ENCODE data around the gene SELENOV.

SELENOV gene

DNA sequence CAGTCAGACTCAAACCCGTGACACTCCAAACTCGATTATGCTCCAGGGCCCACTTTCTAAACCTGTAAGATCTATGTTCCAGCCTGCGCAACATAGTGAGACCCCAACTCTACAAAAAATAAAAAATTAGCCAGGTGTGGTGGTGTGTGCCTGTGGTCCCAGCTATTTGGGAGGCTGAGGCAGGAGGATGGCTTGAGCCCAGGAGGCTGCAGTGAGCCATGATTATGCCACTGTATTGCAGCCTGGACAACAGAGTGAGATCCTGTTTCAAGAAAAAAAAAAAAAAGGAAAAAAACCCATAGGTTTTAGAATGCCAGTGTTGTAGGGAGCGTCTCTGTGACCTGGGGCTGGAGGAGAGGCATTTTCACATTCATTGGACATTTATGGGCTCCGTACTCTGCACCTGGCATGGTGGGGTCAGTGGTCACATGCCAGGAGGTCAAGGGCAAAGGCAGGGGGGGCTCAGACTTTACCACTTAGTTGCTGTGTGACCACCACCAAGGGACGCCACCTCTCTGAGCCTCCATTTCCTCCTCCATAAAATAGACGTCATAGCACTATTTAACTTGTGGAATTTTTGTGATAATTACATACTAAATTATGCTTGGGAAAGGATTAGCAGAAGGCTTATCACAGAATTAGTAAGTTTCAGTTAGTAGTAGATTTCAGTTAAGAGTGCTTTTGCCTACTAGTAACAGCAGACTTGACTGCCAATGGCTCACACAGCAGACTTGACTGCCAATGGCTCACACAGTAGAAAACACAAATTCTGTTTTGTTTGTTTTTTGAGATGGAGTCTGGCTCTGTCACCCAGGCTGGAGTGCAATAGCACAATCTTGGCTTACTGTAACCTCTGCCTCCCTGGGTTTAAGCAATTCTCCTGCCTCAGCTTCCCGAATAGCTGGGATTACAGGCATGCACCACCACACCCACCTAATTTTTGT lies 5.9 kb downstream of the SELENOV start:
- Histone ChIP-seq H3K23ac (ENCODE audit: low read length) (no peak overlapping the region), H2BK5ac (ENCODE audit: low read depth, low read length, poor library complexity) (peak overlapping the region; percentile 33), H3K4ac (ENCODE audit: low read depth, low read length) (peak overlapping the region; percentile 17), H3K27me3 (ENCODE audit: insufficient read depth, low read length) (peaks cover under 1% of the 10 kb centered on the region), H3K79me2 (ENCODE audit: control insufficient read depth, insufficient read depth, low read length, poor library complexity) (peaks cover 4% of the 10 kb centered on the region), H2BK12ac (ENCODE audit: low read length) (no peak overlapping the region), H3K79me1 (ENCODE audit: low read length) (peaks cover 10% of the 10 kb centered on the region), H3K4me2 (ENCODE audit: low read length) (no peak overlapping the region), H3K9ac (ENCODE audit: low read length) (no peak overlapping the region), H4K12ac (ENCODE audit: low read depth, low read length) (no peak overlapping the region), H3K36me3 (ENCODE audit: control insufficient read depth in 1 of 2, insufficient read depth in 2 of 2, low read length in 2 of 2) (no peaks in the 10 kb centered on the region), H4K91ac (ENCODE audit: low read depth, low read length) (peak overlapping the region; percentile 52), H4K8ac (ENCODE audit: low read depth, low read length) (no peak overlapping the region), H3K14ac (ENCODE audit: low read length) (peak overlapping the region; percentile 20), H3K9me3 (ENCODE audit: insufficient read depth, low read depth, low read length) (peaks cover 5% of the 10 kb centered on the region), H3K18ac (ENCODE audit: low read length) (no peak overlapping the region), H2BK120ac (ENCODE audit: insufficient read depth, low read length, poor library complexity) (peak overlapping the region; percentile 17), H3K27ac (ENCODE audit: low read depth, low read length) (no peak overlapping the region), H2AK5ac (ENCODE audit: low read length) (no peak overlapping the region), H3K4me1 (ENCODE audit: control insufficient read depth in 1 of 2, insufficient read depth in 2 of 2, low read length in 2 of 2) (peaks cover 8 to 23% of the 10 kb centered on the region in 2 experiments), H2AFZ (ENCODE audit: insufficient read depth, low read length, poor library complexity) (no peak overlapping the region), H3K4me3 (ENCODE audit: low read depth, low read length) (no peak overlapping the region)
- DNase-seq: no peak
- no CpG with 5 or more reads among the region's 8 CpGs for WGBS (ENCODE audit: extremely low coverage, insufficient coverage, insufficient read length)

- Histone ChIP-seq H2AK5ac (ENCODE audit: low read length) (no peak overlapping the region), H3K4me2 (ENCODE audit: low read length) (no peak overlapping the region), H3K9me3 (ENCODE audit: insufficient read depth, low read depth, low read length) (peaks cover 3% of the 10 kb centered on the region), H4K8ac (ENCODE audit: low read depth, low read length) (no peak overlapping the region), H2BK120ac (ENCODE audit: insufficient read depth, low read length, poor library complexity) (no peak overlapping the region), H2BK5ac (ENCODE audit: low read depth, low read length, poor library complexity) (no peak overlapping the region), H3K27me3 (ENCODE audit: insufficient read depth, low read length) (no peaks in the 10 kb centered on the region), H4K12ac (ENCODE audit: low read depth, low read length) (no peak overlapping the region), H3K14ac (ENCODE audit: low read length) (no peak overlapping the region), H3K79me2 (ENCODE audit: control insufficient read depth, insufficient read depth, low read length, poor library complexity) (no peaks in the 10 kb centered on the region), H3K23ac (ENCODE audit: low read length) (no peak overlapping the region), H2BK12ac (ENCODE audit: low read length) (no peak overlapping the region), H3K4me3 (ENCODE audit: low read depth, low read length) (no peak overlapping the region), H3K4me1 (ENCODE audit: control insufficient read depth in 1 of 2, insufficient read depth in 2 of 2, low read length in 2 of 2) (peaks cover 5 to 6% of the 10 kb centered on the region in 2 experiments), H3K4ac (ENCODE audit: low read depth, low read length) (no peak overlapping the region), H3K18ac (ENCODE audit: low read length) (no peak overlapping the region), H3K9ac (ENCODE audit: low read length) (no peak overlapping the region), H3K79me1 (ENCODE audit: low read length) (peaks cover 2% of the 10 kb centered on the region), H3K27ac (ENCODE audit: low read depth, low read length) (no peak overlapping the region), H3K36me3 (ENCODE audit: control insufficient read depth in 1 of 2, insufficient read depth in 2 of 2, low read length in 2 of 2) (no peaks in the 10 kb centered on the region), H4K91ac (ENCODE audit: low read depth, low read length) (no peak overlapping the region), H2AFZ (ENCODE audit: insufficient read depth, low read length, poor library complexity) (no peak overlapping the region)
- no CpG with 5 or more reads among the region's 8 CpGs for WGBS (ENCODE audit: extremely low coverage, insufficient coverage, insufficient read length)
- DNase-seq: peak in 1 of 2 donors; percentile 11
Measured at GRCh38 chr19:39524495-39524894, 9.6 kb downstream of the SELENOV start.

GRCh38 chr19:39525205-39525604 lies 10.3 kb downstream of the SELENOV start:
- H3K4me1 ChIP-seq (ENCODE audit: control insufficient read depth in 1 of 2, insufficient read depth in 2 of 2, low read length in 2 of 2): peaks cover 4 to 5% of the 10 kb centered on the region in 2 experiments
- H2AK5ac ChIP-seq (ENCODE audit: low read length): no peak overlapping the region
- H3K9ac ChIP-seq (ENCODE audit: low read length): no peak overlapping the region
- no peak overlapping the region for H4K8ac ChIP-seq (ENCODE audit: low read depth, low read length)
- H3K27me3 ChIP-seq (ENCODE audit: insufficient read depth, low read length): no peaks in the 10 kb centered on the region
- peaks cover 3% of the 10 kb centered on the region for H3K9me3 ChIP-seq (ENCODE audit: insufficient read depth, low read depth, low read length)
- H2BK12ac ChIP-seq (ENCODE audit: low read length): no peak overlapping the region
- no peak overlapping the region for H3K27ac ChIP-seq (ENCODE audit: low read depth, low read length)
- no peak overlapping the region for H3K4ac ChIP-seq (ENCODE audit: low read depth, low read length)
- H3K79me1 ChIP-seq (ENCODE audit: low read length): peaks cover 2% of the 10 kb centered on the region
- DNase-seq: no peak
- no peak overlapping the region for H3K14ac ChIP-seq (ENCODE audit: low read length)
- no peak overlapping the region for H2BK5ac ChIP-seq (ENCODE audit: low read depth, low read length, poor library complexity)
- H3K4me3 ChIP-seq (ENCODE audit: low read depth, low read length): no peak overlapping the region
- no peak overlapping the region for H2BK120ac ChIP-seq (ENCODE audit: insufficient read depth, low read length, poor library complexity)
- WGBS (ENCODE audit: extremely low coverage, insufficient coverage, insufficient read length): no CpG with 5 or more reads among the region's 3 CpGs
- H2AFZ ChIP-seq (ENCODE audit: insufficient read depth, low read length, poor library complexity): no peak overlapping the region
- H4K91ac ChIP-seq (ENCODE audit: low read depth, low read length): no peak overlapping the region
- no peak overlapping the region for H3K4me2 ChIP-seq (ENCODE audit: low read length)
- H3K79me2 ChIP-seq (ENCODE audit: control insufficient read depth, insufficient read depth, low read length, poor library complexity): no peaks in the 10 kb centered on the region
- H3K18ac ChIP-seq (ENCODE audit: low read length): no peak overlapping the region
- H3K36me3 ChIP-seq (ENCODE audit: control insufficient read depth in 1 of 2, insufficient read depth in 2 of 2, low read length in 2 of 2): no peaks in the 10 kb centered on the region
- no peak overlapping the region for H4K12ac ChIP-seq (ENCODE audit: low read depth, low read length)
- H3K23ac ChIP-seq (ENCODE audit: low read length): no peak overlapping the region

DNA sequence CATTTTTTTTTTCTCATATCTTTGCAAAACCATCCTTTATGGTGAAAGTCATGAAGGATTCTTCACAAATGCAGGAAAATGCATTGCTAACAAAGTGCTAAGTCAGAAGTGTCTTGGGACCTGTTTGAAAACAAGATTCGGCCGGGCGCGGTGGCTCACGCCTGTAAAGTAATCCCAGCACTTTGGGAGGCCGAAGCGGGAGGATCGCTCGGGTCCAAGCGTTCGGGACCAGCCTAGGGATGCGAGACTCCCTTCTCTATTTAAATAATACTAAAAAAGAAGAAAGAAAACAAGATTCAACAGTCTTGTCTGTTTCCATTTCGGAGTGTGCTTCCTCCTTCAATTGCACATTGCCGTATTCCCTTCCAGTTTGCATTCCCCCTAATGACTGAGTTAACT lies 16.9 kb downstream of the SELENOV start:
- H2BK12ac ChIP-seq (ENCODE audit: low read length): no peak overlapping the region
- H3K23ac ChIP-seq (ENCODE audit: low read length): no peak overlapping the region
- H2BK120ac ChIP-seq (ENCODE audit: insufficient read depth, low read length, poor library complexity): no peak overlapping the region
- H3K27ac ChIP-seq (ENCODE audit: low read depth, low read length): no peak overlapping the region
- H3K4ac ChIP-seq (ENCODE audit: low read depth, low read length): no peak overlapping the region
- H3K4me2 ChIP-seq (ENCODE audit: low read length): peak overlapping the region; percentile 96
- H3K18ac ChIP-seq (ENCODE audit: low read length): no peak overlapping the region
- no peaks in the 10 kb centered on the region for H3K79me1 ChIP-seq (ENCODE audit: low read length)
- no peak overlapping the region for H4K91ac ChIP-seq (ENCODE audit: low read depth, low read length)
- H3K4me3 ChIP-seq (ENCODE audit: low read depth, low read length): peak overlapping the region; percentile 98
- H2AK5ac ChIP-seq (ENCODE audit: low read length): no peak overlapping the region
- DNase-seq: no peak
- no peaks in the 10 kb centered on the region for H3K36me3 ChIP-seq (ENCODE audit: control insufficient read depth in 1 of 2, insufficient read depth in 2 of 2, low read length in 2 of 2)
- H3K27me3 ChIP-seq (ENCODE audit: insufficient read depth, low read length): no peaks in the 10 kb centered on the region
- H4K8ac ChIP-seq (ENCODE audit: low read depth, low read length): peak overlapping the region; percentile 75
- no peak overlapping the region for H2BK5ac ChIP-seq (ENCODE audit: low read depth, low read length, poor library complexity)
- H3K9me3 ChIP-seq (ENCODE audit: insufficient read depth, low read depth, low read length): peaks cover 1% of the 10 kb centered on the region
- peaks cover 2 to 5% of the 10 kb centered on the region in 2 experiments for H3K4me1 ChIP-seq (ENCODE audit: control insufficient read depth in 1 of 2, insufficient read depth in 2 of 2, low read length in 2 of 2)
- H2AFZ ChIP-seq (ENCODE audit: insufficient read depth, low read length, poor library complexity): peak overlapping the region; percentile 82
- H4K12ac ChIP-seq (ENCODE audit: low read depth, low read length): no peak overlapping the region
- H3K14ac ChIP-seq (ENCODE audit: low read length): no peak overlapping the region
- no CpG with 5 or more reads among the region's 14 CpGs for WGBS (ENCODE audit: extremely low coverage, insufficient coverage, insufficient read length)
- H3K9ac ChIP-seq (ENCODE audit: low read length): peak overlapping the region; percentile 87
- no peaks in the 10 kb centered on the region for H3K79me2 ChIP-seq (ENCODE audit: control insufficient read depth, insufficient read depth, low read length, poor library complexity)

Measured in trophoblast cell (in vitro differentiated cells and primary cell).